Measurements from ENCODE around the gene LAG3. TPM values are rescaled to one million over a fixed set of nuclear protein-coding genes. Genes with fewer than 3 reads are reported as not detected.

Gene LAG3
- total and polyA plus RNA-seq, 10 of the 15 experiments (the other 5 are each of a cell fraction or from before 2014, with no cell fraction given), result 0.52 to 4.2 (median 1.0) TPM; not detected in 1

DNA sequence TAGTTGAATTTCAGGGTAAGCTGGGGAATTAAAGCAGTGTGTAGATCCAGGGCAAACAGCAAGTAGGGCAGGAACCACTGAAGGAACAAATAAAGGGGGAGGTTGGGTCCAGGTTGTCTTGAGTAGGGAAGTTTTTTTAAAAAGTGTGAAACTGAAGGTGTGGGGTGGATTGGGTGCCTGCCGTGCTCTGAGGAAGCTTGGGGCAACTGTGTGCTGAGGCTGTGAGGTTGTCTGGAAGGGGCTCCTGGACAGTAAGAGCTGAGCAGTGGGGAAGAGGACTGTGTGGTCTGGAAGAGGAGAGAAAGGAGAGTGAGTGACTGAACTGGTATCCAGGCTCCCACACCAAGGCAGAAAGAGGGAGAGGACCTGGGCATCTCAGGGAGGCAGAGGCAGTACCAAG is 38.4 kb downstream of the LAG3 start (continued):
- no peak for TF ChIP-seq SMAD1 (IDR thresholded peaks at IDR 0.05; ENCODE audit: low read depth, partially characterized antibody)
- TF ChIP-seq CREM (IDR thresholded peaks at IDR 0.05; ENCODE audit: low read depth), result no peak
- TF ChIP-seq ESRRA (IDR thresholded peaks at IDR 0.05; ENCODE audit: low read length), result no peak

DNA sequence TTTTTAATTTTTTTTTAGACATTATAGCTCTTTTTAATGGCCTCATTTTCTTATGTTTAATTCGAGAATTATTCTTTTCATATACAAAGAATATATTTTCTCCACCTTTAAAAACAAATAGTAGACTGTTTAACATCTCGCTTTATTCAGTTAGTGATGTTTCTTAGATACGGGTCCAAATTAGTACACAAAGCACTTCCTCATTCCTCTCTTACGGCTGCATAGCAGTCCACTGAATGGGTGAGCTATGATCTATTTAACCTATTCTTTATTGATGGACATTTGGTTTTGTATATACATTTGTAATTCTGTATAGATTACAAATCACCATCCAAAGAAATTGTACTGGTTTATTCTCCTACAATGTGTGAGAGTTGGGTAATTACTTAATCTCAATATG is 41.0 kb downstream of the LAG3 start:
- ChIA-PET CTCF (interaction anchor here (1.2 to 2.8 kb wide), 3 partner anchors 11 to 89 kb away, joined by 3 to 12 read pairs (median 11); partner anchors contain the start of gene COPS7A), SMC1A (ENCODE audit: uncharacterized antibody, unreplicated experiment) (interaction anchor here (0.7 to 1.9 kb wide), 6 partner anchors 19 to 103 kb away, joined by 3 to 5 read pairs (median 4); partner anchors contain the start of gene COPS7A), POLR2A (interaction anchor here (0.7 to 1.3 kb wide), 4 partner anchors 20 to 127 kb away, joined by 3 to 4 read pairs (median 3); no protein-coding TSS in a partner anchor), RAD21 (ENCODE audit: unreplicated experiment) (interaction anchor here (0.8 to 1.6 kb wide), 3 partner anchors 21 to 61 kb away, joined by 3 to 6 read pairs (median 4); partner anchors contain the start of gene MLF2)
- in situ Hi-C loops (cut with MboI) (no loop called here), intact Hi-C loops (cut with micrococcal nuclease; ENCODE audit: unreplicated experiment) (no loop called here)
- Histone ChIP-seq H3K27ac (ENCODE audit: control insufficient read depth, insufficient read depth) (no peak overlapping the region), H2AFZ (ENCODE audit: control insufficient read depth, low read depth, low read length) (no peak overlapping the region), H4K20me1 (ENCODE audit: control insufficient read depth, insufficient read depth) (no peaks in the 10 kb centered on the region), H3K4me3 (no peak overlapping the region), H3K4me2 (ENCODE audit: control insufficient read depth, insufficient read depth) (no peak overlapping the region), H3K27me3 (replicated peaks in 1 of 2; ENCODE audit: control insufficient read depth in 2 of 2, insufficient read depth in 2 of 2, low read length in 1 of 2) (peaks cover 0 to 2% of the 10 kb centered on the region in 2 experiments; a peak in 3 of 4 replicates), H3K36me3 (ENCODE audit: control insufficient read depth in 2 of 2, insufficient read depth in 2 of 2, low read length in 1 of 2) (no peaks in the 10 kb centered on the region), H3K9me3 (replicated peaks; ENCODE audit: control insufficient read depth, insufficient read depth, low read length) (no peaks in the 10 kb centered on the region), H3K4me1 (ENCODE audit: control insufficient read depth, insufficient read depth, low read length) (0 out of 2 replicates have a peak, but pooled peaks cover 4% of the 10 kb centered on the region), H3K79me2 (ENCODE audit: control insufficient read depth, insufficient read depth, low read length) (no peaks in the 10 kb centered on the region), H3K9ac (ENCODE audit: control insufficient read depth, insufficient read depth, low read length) (no peak overlapping the region)
- TF ChIP-seq ZSCAN29 (IDR thresholded peaks at IDR 0.05) (no peak), RCOR1 (conservative IDR thresholded peaks at IDR 0.05; ENCODE audit: low read depth, low read length) (no peak), SPI1 (IDR thresholded peaks at IDR 0.05; ENCODE audit: borderline replicate concordance, insufficient read depth, low read depth, low read length) (peak; percentile 55; the same call in 1 of the 2 replicates)
- ATAC-seq (no peak), DNase-seq (ENCODE audit: low read depth, low spot score) (no peak), FAIRE-seq (no peak)
- BruUV-seq (replicated peaks), result no TSS peak
- 0% methylated on average over 4 of the region's 4 CpGs for WGBS (ENCODE audit: insufficient coverage, insufficient replicate concordance, low lambda C conversion rate, missing lambda C conversion rate)

Measured in GM12878 (cell line).